ENCODE data around the gene IP6K2. TPM values are rescaled to one million over a fixed set of nuclear protein-coding genes. Genes with fewer than 3 reads are reported as not detected.
A peak's percentile ranks its signal among the peaks of the same experiment; 100 is the strongest.
"Not testable (repeated sequence)": the region's sequence is repeated elsewhere in the genome, so short reads cannot be mapped to it uniquely, and the experiment has no call there.

The IP6K2 gene
- polyA plus RNA-seq, 2 of the 4 experiments (the other 2 are of a cell fraction): 61.9 to 78.4 TPM

DNA sequence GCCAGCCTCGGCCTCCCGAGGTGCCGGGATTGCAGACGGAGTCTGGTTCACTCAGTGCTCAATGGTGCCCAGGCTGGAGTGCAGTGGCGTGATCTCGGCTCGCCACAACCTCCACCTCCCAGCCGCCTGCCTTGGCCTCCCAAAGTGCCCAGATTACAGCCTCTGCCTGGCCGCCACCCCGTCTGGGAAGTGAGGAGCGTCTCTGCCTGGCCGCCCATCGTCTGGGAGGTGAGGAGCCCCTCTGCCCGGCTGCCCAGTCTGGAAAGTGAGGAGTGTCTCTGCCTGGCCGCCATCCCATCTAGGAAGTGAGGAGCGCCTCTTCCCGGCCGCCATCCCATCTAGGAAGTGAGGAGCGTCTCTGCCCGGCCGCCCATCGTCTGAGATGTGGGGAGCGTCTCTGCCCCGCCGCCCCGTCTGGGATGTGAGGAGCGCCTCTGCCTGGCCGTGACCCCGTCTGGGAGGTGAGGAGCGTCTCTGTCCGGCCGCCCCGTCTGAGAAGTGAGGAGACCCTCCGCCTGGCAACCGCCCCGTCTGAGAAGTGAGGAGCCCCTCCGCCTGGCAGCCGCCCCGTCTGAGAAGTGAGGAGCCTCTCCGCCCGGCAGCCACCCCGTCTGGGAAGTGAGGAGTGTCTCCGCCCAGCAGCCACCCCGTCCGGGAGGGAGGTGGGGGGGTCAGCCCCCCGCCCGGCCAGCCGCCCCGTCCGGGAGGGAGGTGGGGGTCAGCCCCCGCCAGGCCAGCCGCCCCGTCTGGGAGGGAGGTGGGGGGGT, 16.9 kb upstream of the IP6K2 start:
- H3K4me2 ChIP-seq; H3K27ac ChIP-seq; H3K4me1 ChIP-seq; FAIRE-seq; POLR2A ChIA-PET; ATAC-seq; DNase-seq (ENCODE audit: low read depth in 1 of 2, low spot score in 1 of 2); H3K9me3 ChIP-seq; H3K4me3 ChIP-seq: not testable (repeated sequence)
- CTCF ChIA-PET: interaction anchor here (0.6 kb wide), 1 partner anchor 730 kb away, joined by 4 read pairs; no protein-coding TSS in a partner anchor
- 100% methylated on average over 9 of the region's 53 CpGs for whole genome bisulfite sequencing (ENCODE audit: missing lambda C conversion rate)

GRCh38 chr3:48727511-48727910, 10.5 kb upstream of the IP6K2 start:
- Histone ChIP-seq H3K27ac (no peak overlapping the region), H3K9me3 (no peaks in the 10 kb centered on the region), H3K4me2 (no peak overlapping the region), H3K4me1 (peaks cover 11% of the 10 kb centered on the region; the same call in 2 of the 3 replicates), H3K4me3 (no peak overlapping the region)
- no peak for FAIRE-seq
- CTCF ChIA-PET: interaction anchor here (2.5 kb wide), 1 partner anchor 12 kb away, joined by 13 read pairs; no protein-coding TSS in a partner anchor
- 76% methylated on average over 6 of the region's 8 CpGs for WGBS (ENCODE audit: missing lambda C conversion rate)
- POLR2A ChIA-PET: no interaction called here
- DNase-seq (ENCODE audit: low read depth in 1 of 2, low spot score in 1 of 2): no peak
- no peak for ATAC-seq
- TF ChIP-seq, protein P1, sequence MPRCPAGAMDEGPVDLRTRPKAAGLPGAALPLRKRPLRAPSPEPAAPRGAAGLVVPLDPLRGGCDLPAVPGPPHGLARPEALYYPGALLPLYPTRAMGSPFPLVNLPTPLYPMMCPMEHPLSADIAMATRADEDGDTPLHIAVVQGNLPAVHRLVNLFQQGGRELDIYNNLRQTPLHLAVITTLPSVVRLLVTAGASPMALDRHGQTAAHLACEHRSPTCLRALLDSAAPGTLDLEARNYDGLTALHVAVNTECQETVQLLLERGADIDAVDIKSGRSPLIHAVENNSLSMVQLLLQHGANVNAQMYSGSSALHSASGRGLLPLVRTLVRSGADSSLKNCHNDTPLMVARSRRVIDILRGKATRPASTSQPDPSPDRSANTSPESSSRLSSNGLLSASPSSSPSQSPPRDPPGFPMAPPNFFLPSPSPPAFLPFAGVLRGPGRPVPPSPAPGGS (IDR thresholded peaks at IDR 0.05): no peak

DNA sequence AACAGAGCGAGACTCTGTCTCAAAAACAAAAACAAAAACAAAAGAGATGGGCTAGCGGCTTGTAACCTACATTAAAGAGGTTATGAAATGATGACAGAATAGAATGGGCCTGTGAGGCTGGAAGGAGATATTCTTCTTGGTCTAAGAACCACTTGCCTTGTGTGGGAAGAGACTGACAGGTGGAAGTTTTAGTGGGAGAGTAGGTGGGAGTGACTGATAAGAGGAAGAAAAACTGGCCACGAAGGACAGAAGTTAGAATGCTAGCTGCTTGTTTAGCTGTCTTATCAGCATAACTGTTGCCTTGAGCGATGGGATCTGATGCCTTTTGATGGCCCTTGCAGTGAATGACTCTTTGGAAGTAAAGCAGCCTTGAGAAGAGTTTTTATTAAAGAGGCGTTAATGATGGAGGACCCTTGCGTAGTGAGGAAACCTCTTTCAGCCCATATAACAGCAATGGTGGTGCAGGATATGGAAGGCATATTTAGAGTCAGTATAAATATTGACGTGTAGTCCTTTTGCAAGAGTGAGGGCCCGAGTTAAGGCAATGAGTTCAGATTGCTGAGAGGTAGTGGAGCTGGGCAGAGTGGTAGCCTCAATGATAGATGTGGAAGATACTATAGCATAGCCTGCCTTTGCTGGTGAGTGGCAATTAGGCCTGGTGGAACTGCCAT, 8.3 kb upstream of the IP6K2 start:
- not testable (repeated sequence) for H3K4me2 ChIP-seq; DNase-seq (ENCODE audit: low read depth in 1 of 2, low spot score in 1 of 2); H3K9me3 ChIP-seq; H3K27ac ChIP-seq; FAIRE-seq; H3K4me3 ChIP-seq; ATAC-seq
- 82% methylated on average over 8 of the region's 8 CpGs for WGBS (ENCODE audit: missing lambda C conversion rate)
- peaks cover 22% of the 10 kb centered on the region; the same call in 2 of the 3 replicates for H3K4me1 ChIP-seq
- ChIA-PET POLR2A (interaction anchor here (1.2 kb wide), 1 partner anchor 8 kb away, joined by 3 read pairs; the partner anchor contains the start of gene IP6K2), CTCF (interaction anchor here (1.3 kb wide), 1 partner anchor 15 kb away, joined by 7 read pairs; no protein-coding TSS in a partner anchor)

DNA sequence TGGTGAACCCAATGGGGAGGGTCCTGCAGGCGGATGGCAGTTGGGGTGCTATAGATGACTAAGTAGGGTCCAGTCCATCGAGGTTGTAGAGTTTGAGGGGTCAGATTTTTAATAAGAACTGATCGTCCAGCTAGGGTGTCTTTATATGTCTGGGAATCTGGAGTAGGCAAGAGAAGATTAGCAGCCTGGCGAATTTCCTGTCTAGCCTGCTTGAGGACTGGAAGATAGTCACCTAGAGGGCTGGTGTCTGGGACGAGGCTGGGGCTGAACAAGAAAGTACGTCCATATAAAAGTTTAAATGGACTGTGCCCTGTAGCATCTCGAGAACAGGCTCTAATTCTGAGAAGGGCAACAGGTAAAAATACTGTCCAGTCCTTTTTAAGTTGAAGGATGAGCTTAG, 6.7 kb upstream of the IP6K2 start:
- Histone ChIP-seq H3K27ac (no peak overlapping the region), H3K4me2 (peak overlapping the region; percentile 43; the same call in 1 of the 3 replicates), H3K9me3 (no peaks in the 10 kb centered on the region), H3K4me1 (peaks cover 23% of the 10 kb centered on the region; the same call in 2 of the 3 replicates), H3K4me3 (no peak overlapping the region)
- no peak for DNase-seq (ENCODE audit: low read depth in 1 of 2, low spot score in 1 of 2)
- CTCF ChIA-PET: no interaction called here
- 69% methylated on average over 7 of the region's 7 CpGs for WGBS (ENCODE audit: missing lambda C conversion rate)
- no peak for FAIRE-seq
- no peak for ATAC-seq
- POLR2A ChIA-PET: no interaction called here
- TF ChIP-seq CTCF (IDR thresholded peaks at IDR 0.05) (no peak), TFCP2L1 (CRISPR knock-in tag; IDR thresholded peaks at IDR 0.05) (no peak), HMGXB4 (CRISPR knock-in tag; IDR thresholded peaks at IDR 0.05; ENCODE audit: borderline replicate concordance) (no peak), HOXB13 (CRISPR knock-in tag; IDR thresholded peaks at IDR 0.05; ENCODE audit: low read depth) (no peak), MAZ (IDR thresholded peaks at IDR 0.05; ENCODE audit: borderline replicate concordance, low read depth, low read length) (no peak), ZNF302 (CRISPR knock-in tag; IDR thresholded peaks at IDR 0.05) (no peak), NFE2L2 (conservative IDR thresholded peaks at IDR 0.05; ENCODE audit: low read length) (no peak), SREBF2 (IDR thresholded peaks at IDR 0.05) (no peak), E2F6 (IDR thresholded peaks at IDR 0.05; ENCODE audit: borderline replicate concordance, low read depth) (no peak), RFX5 (IDR thresholded peaks at IDR 0.05) (no peak), HOXA7 (CRISPR knock-in tag; IDR thresholded peaks at IDR 0.05) (no peak), FOSL2 (IDR thresholded peaks at IDR 0.05) (no peak), FOSL2 (CRISPR knock-in tag; IDR thresholded peaks at IDR 0.05) (no peak), RAD21 (conservative IDR thresholded peaks at IDR 0.05 in 1 of 2, IDR thresholded peaks at IDR 0.05 in 1 of 2) (no peak), NPAS2 (CRISPR knock-in tag; IDR thresholded peaks at IDR 0.05; ENCODE audit: borderline replicate concordance) (no peak), GATA3 (IDR thresholded peaks at IDR 0.05; ENCODE audit: borderline replicate concordance) (no peak)
- TF ChIP-seq, protein P2, sequence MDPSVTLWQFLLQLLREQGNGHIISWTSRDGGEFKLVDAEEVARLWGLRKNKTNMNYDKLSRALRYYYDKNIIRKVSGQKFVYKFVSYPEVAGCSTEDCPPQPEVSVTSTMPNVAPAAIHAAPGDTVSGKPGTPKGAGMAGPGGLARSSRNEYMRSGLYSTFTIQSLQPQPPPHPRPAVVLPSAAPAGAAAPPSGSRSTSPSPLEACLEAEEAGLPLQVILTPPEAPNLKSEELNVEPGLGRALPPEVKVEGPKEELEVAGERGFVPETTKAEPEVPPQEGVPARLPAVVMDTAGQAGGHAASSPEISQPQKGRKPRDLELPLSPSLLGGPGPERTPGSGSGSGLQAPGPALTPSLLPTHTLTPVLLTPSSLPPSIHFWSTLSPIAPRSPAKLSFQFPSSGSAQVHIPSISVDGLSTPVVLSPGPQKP (IDR thresholded peaks at IDR 0.05; ENCODE audit: low read depth, low read length): no peak
- TF ChIP-seq, protein P3, sequence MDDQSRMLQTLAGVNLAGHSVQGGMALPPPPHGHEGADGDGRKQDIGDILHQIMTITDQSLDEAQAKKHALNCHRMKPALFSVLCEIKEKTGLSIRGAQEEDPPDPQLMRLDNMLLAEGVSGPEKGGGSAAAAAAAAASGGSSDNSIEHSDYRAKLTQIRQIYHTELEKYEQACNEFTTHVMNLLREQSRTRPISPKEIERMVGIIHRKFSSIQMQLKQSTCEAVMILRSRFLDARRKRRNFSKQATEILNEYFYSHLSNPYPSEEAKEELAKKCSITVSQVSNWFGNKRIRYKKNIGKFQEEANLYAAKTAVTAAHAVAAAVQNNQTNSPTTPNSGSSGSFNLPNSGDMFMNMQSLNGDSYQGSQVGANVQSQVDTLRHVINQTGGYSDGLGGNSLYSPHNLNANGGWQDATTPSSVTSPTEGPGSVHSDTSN (IDR thresholded peaks at IDR 0.05): no peak
